ENCODE measurements around the gene GRAMD4.

The GRAMD4 gene

DNA sequence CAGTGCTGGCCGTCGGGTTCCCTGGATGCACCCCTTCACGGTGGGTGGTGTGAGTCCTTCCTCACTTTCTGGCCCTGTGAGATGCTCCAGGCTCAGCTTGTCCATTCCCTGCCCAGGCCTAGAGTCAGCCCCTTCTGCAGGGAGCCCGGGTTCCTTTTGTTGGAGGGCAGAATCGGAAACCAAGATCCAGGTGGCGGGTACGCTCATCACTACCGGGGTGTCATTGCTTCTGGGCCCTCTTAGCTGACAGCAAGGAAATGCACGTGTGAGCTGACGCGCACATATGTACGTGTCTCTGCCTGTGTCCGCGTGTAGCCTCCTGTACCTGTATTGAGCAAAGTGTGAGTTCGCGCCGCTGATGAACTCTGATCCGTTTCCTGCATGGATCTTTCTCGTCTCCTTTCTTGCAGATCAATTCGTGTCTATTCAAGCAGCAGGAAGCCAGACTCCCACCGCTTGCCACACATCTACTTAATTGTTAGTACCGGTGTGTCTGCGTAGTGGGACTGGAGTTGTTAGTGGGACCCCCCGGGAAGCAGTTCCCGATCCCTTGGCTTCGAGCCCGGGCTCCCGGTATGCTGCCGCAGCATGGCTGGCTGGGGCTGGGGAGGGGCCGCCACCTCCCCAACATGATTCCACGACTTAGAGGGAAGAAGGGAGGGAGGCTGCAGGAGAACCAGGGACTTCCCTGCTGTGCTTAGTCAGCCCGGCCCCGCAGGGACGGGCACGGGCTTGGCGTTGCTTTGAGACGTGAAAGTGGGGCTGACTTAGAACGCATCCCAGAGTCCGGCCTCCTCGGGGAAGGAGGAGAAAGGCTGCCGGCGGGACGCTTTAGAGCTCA is 35.9 kb upstream of the GRAMD4 start:
- DNase-seq: no peak

DNA sequence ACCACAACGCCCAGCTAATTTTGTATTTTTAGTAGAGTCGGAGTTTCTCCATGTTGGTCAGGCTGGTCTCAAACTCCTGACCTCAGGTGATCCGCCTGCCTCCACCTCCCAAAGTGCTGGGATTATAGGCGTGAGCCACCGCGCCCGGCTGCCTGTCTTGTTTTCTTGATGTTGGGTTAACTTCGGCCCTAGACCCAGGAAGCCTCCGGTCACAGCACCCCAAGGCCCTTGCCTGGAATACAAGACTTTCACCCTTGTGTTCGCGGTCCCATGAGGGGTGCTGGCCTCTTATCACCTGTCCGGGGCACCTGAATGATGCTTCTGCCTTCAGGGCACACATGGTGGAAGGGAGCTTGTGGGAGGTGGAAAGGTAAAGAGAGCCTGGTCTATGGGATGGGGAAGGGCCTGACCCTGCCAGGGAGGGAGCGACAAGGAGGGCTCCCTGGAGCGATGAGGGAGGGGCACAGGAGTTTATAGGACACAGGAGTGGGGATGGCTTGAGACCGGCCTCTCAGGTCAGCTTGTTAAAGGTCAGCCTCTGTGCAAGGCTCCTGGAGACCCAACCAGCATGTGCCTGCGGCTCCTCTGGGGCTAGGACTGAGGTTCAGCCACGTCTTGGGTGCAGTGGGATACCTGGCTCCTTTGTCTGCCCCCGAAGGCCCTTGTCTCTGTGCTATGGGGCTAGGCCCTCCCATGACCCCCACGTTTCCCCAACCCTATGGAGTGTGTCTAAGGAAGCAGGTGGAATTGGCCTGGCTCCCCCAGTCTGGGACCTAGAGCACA is 34.7 kb upstream of the GRAMD4 start:
- no peak for DNase-seq

DNA sequence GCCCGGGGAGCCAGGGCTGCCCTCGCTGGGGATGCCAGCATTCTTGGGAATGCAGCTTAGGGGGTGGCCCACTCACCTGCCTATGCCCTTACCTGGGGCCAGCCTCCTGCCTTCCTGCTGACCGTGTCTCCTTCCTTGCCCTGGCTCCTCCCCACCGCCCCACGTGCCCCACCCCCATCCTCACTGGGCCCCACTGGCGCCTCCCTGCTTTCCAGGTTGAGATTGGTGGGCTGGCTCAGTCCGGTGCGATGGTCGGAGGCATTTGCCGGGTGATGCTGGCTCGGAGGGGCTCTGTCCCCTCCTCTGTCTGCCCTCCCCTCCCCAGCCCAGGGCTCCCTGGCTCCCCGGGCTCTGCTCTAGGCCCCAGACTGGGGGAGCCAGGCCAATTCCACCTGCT is 34.1 kb upstream of the GRAMD4 start:
- no peak for DNase-seq

DNA sequence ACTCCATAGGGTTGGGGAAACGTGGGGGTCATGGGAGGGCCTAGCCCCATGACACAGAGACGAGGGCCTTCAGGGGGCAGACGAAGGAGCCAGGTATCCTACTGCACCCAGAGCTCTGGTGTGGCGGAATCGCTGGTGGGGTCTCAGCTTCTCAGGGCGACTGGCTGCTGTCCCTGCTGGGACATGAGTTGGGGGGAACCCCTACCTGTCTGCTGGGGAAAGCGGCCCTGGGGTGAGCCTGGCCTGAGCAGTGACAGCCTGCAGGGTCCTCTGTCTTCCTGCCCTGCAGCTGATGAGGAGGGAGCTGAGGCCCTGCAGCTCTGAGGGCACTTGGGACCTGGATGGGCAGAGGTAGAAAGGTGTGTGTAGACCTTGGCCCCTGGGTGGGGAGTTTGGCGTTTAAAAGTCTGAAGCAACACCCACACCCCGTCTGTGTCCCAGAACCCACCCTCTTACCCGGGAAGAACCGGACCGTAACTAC is 33.6 kb upstream of the GRAMD4 start:
- no peak for DNase-seq

DNA sequence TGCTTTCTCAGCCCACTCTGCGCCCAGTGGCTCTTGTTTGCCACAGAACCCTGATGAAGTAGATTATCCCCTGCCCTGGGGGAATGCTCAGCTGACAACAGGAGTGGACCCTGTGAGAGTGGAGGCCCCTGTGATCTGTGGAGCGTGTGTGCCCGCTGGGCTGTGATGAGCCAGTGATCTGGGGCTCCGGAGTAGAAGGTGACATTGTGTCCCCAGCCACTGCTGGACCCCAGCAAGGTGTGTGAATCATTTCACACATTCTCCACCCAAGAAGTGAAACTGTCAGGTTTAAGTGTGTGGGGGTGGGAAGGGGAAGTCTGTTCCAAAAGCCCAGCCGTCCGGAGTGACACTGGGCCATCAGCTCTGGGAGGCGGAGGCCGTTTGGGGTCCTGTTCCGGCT is 33.1 kb upstream of the GRAMD4 start:
- no peak for DNase-seq

DNA sequence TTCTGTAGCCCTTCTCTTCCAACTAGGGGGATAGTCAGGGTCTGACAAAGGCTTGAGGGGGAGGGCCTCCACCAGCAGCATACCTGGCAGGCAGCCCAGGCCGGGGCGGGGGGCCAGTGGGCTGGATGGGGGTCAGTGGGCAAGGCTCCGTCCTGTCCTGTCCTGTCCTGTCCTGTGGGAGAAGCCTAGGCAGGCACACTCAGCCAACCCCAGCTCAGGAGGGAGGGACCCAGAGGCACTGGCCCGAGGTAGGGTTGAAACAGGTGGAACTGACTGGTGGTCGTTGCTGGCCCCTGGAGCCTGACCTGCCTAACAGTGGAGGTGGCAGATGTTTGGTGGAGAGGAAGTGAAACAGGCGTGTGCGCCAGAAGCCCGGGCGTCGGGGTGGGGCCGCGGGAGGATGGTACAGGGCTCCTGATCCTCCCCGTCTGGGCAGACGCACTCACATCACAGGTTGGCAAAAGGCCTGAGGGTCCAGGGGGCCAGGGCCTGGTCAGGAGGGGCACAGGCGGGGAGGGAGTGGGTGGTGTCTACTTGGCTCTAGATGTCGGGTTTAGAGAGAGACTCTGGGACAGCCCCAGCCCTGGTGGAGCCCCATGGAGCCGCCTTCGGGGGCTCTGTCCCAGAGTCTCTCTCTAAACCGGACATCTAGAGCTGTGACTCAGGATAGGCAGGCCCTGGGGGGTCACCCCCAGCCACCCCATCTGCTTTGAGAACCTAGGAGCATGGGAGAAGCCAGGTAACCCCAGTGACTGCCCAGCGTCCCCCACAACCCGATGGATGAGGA is 32.5 kb upstream of the GRAMD4 start:
- no peak for DNase-seq

DNA sequence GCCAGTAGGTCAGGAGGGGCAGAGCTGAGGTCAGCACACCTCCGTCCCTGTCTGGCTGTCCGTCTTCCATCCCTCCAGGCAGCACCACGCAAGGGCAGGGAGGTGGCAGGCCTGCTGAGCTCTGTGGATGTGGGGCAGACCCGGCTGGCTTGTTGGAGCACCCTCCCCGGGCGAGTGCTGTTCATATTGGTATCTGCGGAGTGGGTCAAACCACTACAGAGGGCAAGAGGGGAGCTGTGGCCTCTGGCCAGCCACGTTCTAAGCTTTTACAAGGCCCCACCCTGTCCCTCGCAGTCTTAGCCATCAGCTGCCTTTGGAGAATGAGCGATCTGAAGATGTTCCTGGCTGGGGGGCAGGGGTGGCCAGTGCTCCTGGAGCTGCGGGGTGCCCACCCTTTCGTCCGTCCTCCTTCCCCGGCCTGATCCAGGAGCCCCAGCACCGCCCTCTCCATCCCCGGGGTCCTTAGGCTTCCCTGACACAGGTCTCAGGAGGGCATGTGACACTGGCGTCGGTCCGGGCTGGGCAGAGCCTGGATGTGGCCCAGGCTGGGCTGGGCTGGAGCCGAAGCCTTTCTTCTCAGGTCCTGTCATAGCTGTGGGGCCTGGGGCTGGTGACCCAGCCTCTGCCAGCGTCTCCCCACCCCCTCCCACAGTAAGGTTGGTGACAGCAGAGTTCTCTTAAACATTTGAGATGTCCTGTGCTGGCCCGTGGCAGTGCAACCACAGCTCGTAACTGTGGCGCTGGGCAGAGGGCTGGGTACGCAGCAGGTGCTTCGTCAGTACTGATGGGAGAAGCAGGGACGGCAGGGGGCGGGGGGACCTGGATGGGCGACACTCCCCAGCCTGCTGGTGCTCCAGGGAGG is 31.7 kb upstream of the GRAMD4 start:
- no peak for DNase-seq

DNA sequence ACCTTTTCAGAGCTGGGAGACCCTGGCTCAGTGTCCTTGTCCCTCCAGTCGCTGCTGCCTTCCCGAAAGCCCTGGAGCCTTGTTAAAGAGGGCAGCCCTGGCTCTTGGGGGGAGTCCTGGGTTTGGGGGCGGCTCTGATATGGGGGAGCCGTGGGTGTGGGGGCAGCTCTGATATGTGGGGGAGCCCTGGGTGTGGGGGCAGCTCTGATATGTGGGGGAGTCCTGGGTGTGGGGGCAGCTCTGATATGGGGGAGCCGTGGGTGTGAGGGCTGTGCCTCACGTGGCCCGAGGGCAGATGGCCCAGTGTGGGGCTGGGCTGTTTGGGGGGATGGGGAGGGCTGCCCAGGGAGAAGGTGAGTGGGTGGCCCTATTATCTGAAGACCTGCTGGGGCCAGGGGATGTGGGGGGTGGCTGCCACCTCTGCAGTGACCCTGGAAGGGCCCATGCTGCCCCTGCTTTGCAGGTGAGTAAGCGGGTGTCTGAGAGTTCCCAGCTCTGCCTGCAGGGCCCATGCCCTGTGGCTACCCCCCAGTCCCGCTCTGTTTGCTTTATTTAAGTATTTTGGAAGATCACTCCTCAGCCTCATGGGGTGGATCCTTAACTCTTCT is 30.9 kb upstream of the GRAMD4 start:
- no peak for DNase-seq

DNA sequence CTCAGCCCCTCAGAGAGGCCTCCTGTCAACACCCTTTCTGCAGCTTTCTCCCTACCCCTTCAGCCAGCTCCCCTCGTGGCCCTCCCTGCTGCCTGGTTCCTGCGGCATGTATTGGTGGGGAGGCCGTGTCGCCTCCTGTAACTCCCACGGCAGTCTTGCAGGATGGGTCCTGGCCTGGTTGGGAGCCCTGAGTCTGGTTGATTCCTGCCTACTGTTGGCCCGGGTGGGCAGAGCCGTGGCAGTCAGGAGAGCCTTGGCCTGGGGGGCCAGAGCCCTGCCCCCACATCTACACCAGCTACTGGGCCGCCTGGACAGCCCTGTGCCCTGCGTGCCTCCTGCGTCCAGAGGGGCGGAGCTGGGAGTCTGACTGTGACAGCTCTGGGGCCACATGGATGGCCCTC is 30.3 kb upstream of the GRAMD4 start:
- DNase-seq: no peak

DNA sequence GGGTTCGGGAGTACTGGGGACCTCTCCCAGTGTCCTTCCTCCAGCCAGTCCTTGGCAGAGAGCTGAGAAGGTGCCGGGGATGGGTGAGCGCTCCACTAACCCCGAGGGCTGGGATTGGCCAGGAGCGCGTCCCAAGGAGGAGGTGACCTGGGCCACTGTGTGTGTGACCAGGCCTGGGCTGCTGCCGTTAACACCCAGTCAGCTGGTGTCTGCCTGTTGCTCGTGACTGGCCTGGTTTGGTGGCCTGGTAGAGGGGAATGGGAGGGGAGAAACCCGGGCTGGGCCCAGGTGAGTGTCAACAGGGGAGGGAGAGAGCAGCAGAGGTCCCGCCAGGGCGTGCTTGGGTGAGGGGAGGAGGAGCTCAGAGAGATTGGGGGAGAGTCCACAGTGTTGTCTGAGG is 29.9 kb upstream of the GRAMD4 start:
- DNase-seq: no peak

DNA sequence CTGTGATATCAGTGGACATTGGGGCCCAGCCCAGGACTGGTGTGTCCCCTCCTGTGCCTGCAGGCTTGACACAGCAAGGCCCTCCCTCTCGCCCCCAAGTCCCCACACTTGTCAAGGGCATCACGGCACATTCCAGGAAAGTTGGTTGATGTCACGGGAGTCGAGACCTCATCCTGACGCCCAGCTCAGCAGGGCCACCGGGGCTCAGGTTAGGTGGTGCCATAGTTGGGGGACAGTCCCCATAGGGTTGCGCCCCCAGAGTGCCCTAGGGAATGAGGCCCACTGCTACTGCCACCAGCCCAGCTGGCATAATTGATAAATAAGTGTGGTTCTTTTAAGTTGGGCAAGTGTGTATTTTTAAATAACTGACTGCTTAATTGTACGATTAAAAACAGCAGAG is 28.3 kb upstream of the GRAMD4 start:
- no peak for DNase-seq

DNA sequence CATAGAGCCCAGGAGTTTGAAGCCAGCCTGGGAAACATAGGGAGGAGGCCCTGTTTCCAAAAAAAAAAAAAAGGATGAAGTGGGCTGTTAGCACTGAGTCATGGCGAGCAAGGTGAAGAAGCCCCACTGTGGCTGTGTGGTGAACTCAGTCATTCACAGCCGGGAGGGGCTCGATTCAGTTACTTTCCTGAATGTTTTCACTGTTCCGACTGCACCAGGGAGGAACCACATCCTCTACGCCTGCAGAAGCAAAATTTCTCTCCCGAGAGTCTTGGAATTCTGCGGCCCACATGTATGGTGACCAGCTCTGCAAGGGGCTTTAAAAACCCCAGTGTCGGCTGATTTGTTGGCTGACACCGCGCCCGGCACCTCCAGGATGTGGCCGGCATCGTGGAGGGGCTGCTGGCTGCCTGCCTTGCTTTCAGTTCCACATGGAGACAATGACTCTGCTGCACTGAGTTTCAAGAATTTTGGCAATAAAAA is 27.8 kb upstream of the GRAMD4 start:
- DNase-seq: no peak

DNA sequence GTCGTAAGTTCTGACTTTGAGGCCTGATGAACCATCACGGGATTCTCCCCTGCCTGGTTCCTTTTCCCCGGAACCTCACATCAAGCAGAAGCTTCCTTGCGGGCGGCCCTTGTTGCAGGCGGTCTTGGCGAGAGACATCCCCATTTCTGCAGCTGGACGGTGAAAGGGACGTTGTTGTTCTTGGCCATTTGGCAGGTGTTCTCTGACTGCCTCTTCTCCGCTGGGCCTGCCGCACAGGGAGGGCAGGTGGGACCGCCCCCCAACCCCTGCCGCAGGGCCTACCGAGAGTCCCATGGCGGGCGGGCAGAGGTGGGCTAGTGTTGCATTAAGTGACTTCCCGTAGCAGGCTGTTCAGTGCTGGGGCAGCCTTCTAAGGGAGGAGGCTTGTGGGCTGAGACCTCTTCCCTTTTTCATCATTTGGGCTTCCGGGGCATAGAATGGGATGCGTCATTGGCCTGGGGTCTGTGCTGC is 26.9 kb upstream of the GRAMD4 start:
- DNase-seq: no peak

DNA sequence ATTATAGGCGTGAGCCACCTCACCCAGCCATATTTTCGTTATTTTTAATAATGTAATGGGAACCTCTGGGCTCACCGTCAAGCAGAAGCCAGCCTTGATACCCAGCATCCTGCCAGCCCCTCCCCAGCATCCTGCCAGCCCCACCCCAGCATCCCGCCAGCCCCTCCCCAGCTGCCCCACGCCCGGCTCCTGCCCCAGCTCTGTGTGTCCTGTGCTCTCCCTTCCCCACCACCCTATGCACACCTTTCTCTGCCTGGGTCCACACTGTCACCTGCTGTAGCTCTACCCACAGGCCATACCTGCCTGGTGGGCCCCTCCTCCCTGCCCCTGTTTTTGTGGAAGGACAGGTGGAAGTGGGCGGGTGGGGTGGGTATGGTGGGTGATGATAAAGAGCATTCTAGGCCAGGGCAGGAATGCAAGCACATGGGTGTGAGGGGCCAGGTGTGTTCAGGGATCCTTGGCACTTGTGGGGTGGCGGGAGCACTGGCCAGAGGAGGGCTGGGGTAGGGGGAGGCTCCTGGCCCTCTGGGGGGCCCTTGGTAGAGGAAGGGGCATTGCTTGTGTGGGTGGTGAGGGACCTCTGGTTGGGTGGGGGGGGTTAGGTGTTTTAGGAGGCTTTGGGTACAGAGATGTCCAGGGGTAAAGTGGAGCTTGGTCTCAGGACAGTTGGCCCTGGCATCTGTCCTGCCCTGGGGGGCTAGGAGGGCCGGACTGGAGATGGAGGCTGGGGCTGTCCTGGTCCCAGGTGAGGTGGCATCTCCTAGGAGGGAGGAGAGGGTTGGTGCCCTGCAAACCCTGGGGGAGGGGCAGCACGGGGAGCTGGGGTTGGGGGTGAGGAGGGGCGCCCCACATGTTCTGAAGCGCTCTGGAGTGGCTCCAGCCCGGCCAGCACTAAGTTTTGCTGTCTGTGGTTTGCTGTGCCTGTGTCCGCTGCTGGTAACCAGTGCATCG is 25.9 kb upstream of the GRAMD4 start:
- DNase-seq: no peak

DNA sequence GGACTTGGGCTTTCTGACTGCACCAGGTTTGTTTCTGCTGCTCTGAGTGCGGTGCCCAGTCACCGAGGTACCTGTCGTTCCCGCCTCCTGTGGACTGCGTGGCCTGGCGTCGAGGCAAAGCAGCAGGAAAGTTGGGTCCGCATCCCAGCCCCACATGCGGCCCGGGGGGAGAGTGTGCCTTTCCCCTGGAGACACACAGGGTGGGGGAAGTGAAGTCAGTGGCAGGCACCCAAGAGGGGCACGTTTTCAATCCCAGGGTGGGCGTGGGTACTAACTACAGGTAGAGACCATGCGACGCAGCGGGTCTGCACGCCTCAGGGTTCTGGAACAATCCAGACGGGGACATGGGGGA is 25.3 kb upstream of the GRAMD4 start:
- DNase-seq: no peak

DNA sequence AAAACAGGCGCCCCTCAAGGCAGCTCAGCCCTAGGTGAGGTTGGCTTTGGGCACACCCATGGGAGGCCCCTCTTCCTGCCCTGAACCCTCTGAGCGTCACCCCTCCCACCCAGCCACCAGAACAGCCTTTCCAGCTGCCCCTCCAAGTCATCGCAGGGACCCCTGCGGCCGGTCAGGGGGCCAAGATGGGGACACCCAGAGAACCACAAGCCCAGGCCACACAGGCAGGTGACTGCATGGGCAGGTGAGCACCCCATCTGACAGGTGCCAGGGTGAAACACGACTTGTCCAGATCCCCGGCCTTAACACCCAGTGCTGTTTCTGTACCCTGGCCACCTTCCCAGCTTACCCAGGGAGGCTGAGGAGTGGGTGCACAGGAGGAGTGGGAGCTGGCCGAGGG is 24.6 kb upstream of the GRAMD4 start:
- DNase-seq: no peak

DNA sequence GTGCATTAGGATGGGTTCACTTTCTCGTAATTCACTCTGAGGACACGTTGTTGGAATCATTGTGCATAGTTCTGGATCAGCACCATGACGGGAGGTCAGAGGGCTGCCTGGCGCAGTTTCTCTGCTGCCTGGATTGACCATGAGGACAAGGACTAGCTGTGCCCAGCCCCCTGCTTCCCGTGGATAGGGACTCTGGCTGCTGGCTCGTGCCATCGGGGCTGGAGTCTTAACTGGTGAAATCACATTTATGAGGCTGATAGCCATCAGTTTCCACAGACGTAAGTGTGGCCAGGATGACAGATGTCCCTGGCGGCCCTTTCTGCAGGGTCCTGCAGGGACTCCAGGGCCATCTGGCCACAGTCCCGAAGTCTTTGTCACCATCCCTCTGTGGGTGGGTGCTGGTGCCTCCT is 24.1 kb upstream of the GRAMD4 start:
- no peak for DNase-seq

DNA sequence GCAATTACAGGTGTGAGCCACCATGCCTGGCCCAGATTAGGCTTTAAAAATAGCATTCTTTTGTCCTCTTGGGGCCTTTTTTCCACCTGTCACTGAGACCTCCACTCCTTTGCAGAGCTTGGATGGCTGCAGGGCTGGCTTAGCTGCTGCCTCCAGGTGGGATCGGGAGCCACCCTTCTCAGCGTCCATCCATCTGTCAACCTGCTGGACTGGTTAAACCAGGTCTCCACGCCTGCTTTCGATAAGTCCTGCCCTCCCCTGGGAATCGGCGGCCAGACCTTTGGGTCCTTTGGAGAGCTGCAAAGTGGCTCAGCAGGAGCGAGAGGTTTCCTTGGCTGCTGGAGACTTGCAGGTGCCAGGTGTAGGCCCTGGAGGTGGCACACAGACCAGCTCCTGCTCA is 23.4 kb upstream of the GRAMD4 start:
- no peak for DNase-seq

DNA sequence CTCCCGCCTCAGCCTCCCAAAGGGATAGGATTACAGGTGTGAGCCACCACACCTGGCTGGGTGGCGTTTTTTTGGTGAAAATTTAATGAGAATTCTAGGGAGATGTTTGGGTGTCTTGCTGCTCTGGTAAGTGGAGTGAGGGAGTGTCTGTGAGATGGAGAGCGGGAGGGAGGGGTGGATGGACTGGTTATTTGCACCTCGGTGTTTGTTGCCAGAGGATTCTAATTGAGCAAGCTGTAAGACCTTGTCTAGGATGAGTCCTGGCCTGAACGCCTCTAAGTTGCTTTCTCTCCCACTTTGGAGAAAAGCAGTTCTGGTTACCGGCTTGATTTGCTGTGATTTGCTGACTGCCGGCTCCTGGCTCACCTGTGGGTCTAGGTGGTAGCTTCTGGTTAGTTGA is 22.0 kb upstream of the GRAMD4 start:
- DNase-seq: no peak

DNA sequence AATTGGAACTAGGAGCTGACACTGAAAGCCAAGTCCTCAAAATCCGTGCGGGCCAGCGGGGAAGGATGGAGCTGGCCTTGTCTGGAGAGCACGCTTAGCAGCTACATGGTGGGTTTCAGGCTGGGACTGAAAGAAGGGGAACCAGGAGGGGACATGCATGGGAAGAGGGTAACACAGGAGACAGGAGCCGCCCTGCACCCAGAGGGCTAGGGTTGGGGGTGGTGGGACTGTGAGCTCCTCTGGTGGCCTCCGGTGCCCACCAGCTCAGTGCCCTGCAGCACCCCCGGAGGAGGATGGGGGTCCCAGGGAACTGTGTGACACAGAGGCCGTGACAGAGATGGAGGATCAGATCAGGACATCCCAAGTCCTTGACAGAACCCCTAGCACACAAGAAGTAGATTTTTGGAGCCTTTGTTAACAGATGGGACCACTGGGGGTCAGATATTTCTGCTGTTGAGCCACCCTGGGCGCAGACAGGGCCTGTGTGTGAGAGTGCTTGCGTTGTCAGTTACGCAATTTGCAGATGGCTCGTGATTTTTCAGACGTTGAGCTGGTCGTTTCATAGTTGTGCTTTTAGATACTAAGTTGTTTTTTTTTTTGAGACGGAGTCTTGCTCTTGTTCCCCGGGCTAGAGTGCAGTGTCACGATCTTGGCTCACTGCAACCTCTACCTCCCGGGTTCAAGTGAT is 21.3 kb upstream of the GRAMD4 start:
- no peak for DNase-seq
